GM12892 (cell line): ENCODE data around the gene NPM1.

Source experiments
- POLR2A ChIP-seq: IDR thresholded peaks from 2 replicates; pipeline ENCODE4 v1.6.1; 2011; ENCODE audit warnings: low read depth, low read length, control low read depth
- POLR2AphosphoS5 ChIP-seq: IDR thresholded peaks from 2 replicates; pipeline ENCODE4 v1.6.1; 2011; ENCODE audit warnings: low read depth, low read length, control low read depth
- TAF1 ChIP-seq: IDR thresholded peaks from 2 replicates; pipeline ENCODE4 v1.6.1; 2011; ENCODE audit warnings: low read depth, mild to moderate bottlenecking, control low read depth, low read length, borderline replicate concordance

GRCh38 chr5:171379961-171380360 lies 7.7 kb upstream of the NPM1 start:
- TF ChIP-seq POLR2A (no peak), POLR2AphosphoS5 (no peak), TAF1 (no peak)
